HEK293T (cell line): Measurements from ENCODE around the gene HMGN3.

Experiments used
- ARNT ChIP-seq: fragments of 450-650 bp; IDR thresholded peaks from 2 replicates; pipeline ENCODE4 v1.6.1; 2017; ENCODE audit warnings: mild to moderate bottlenecking
- CTBP1 ChIP-seq: fragments of 450-650 bp; IDR thresholded peaks from 2 replicates; pipeline ENCODE4 v1.6.1; 2016; ENCODE audit warnings: borderline replicate concordance
- ELF4 ChIP-seq: fragments of 450-650 bp; IDR thresholded peaks from 2 replicates; pipeline ENCODE4 v1.6.1; 2017; ENCODE audit warnings: antibody characterized with exemption
- FOXK2 ChIP-seq: fragments of 450-650 bp; IDR thresholded peaks from 2 replicates; pipeline ENCODE4 v1.6.1; 2016; ENCODE audit warnings: mild to moderate bottlenecking
- FOXM1 ChIP-seq: fragments of 450-650 bp; IDR thresholded peaks from 2 replicates; pipeline ENCODE4 v1.6.1; 2017; ENCODE audit warnings: mild to moderate bottlenecking, borderline replicate concordance
- HDGF ChIP-seq: fragments of 450-650 bp; IDR thresholded peaks from 2 replicates; pipeline ENCODE4 v1.6.1; 2017; ENCODE audit warnings: antibody characterized with exemption, borderline replicate concordance
- L3MBTL2 ChIP-seq: fragments of 450-650 bp; conservative IDR thresholded peaks from 2 replicates; pipeline ENCODE4 v1.6.1; 2016; ENCODE audit warnings: mild to moderate bottlenecking
- LEF1 ChIP-seq: fragments of 450-650 bp; IDR thresholded peaks from 2 replicates; pipeline ENCODE4 v1.6.1; 2017; ENCODE audit warnings: mild to moderate bottlenecking, borderline replicate concordance
- NFRKB ChIP-seq: fragments of 450-650 bp; IDR thresholded peaks from 2 replicates; pipeline ENCODE4 v1.6.1; 2016; ENCODE audit warnings: mild to moderate bottlenecking, moderate library complexity
- SUZ12 ChIP-seq: fragments of 450-650 bp; IDR thresholded peaks from 2 replicates; pipeline ENCODE4 v1.6.1; 2016; ENCODE audit warnings: mild to moderate bottlenecking
- TARDBP ChIP-seq: fragments of 450-650 bp; IDR thresholded peaks from 2 replicates; pipeline ENCODE4 v1.6.1; 2016

DNA sequence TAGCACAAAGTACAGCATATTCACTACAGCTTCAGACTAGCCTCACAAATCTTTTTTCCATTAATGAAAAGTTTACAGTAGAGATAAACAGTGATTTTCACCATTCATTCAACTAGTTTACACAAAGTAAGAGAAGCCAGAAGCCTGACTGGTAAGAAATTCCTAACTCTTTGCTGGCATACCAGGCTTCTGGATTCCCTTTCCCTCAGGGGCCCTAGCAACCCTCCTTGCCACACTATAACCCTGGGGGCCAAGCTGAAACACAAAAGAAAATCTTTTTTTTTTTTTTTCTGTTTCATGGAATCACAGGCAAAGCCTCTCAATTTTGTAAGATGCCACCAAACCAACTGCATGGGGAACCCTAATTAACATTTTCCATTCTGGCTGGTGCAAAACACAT is 28.9 kb upstream of the HMGN3 start:
- TF ChIP-seq LEF1 (no peak), ELF4 (no peak), TARDBP (no peak), FOXM1 (no peak), FOXK2 (no peak), CTBP1 (no peak), HDGF (no peak), NFRKB (no peak), ARNT (no peak), SUZ12 (no peak), L3MBTL2 (no peak)
